ENCODE measurements around the gene PNPLA8. TPM values are rescaled to one million over a fixed set of nuclear protein-coding genes. Genes with fewer than 3 reads are reported as not detected.

PNPLA8 gene
- total RNA-seq, 1 experiment from 2014 or later, result 31.3 TPM

GRCh38 chr7:108455998-108456677 lies 69.8 kb downstream of the PNPLA8 start, which contains the start of gene NRCAM:
NRCAM (minus strand) TSS chr7:108456436; CDS start chr7:108240064, 216,372 bp downstream.
- TF ChIP-seq EZH2 (IDR thresholded peaks at IDR 0.05; ENCODE audit: low read depth) (no peak), CTCF (conservative IDR thresholded peaks at IDR 0.05) (no peak)
- H3K36me3 ChIP-seq (ENCODE audit: low read depth), result no peaks in the 10 kb centered on the region
- no TSS peak for BruUV-seq (replicated peaks)
- DNase-seq, result peak; percentile 44 to 91
- peaks cover 10% of the 10 kb centered on the region; the same call in 1 of the 2 replicates for H3F3A ChIP-seq (ENCODE audit: insufficient read depth, low read depth)
- H3K4me2 ChIP-seq, result peak within 1 kb of the TSS; percentile 81
- intact Hi-C loops (cut with micrococcal nuclease; ENCODE audit: unreplicated experiment), result loop anchor here (1.0 to 5.0 kb wide), 3 partner anchors 115 to 210 kb away; no protein-coding TSS in a partner anchor
- no peak within 1 kb of the TSS for H3K27ac ChIP-seq
- peak within 1 kb of the TSS; percentile 93 for H2AFZ ChIP-seq
- H3K4me1 ChIP-seq (replicated peaks; ENCODE audit: insufficient read depth), result 0 out of 2 replicates have a peak, but pooled peaks cover 17% of the 10 kb centered on the region
- no peaks in the 10 kb centered on the region for H3K27me3 ChIP-seq (ENCODE audit: insufficient read depth, low read depth)
- H3K9me2 ChIP-seq (ENCODE audit: insufficient read depth), result no peaks in the 10 kb centered on the region
- peak within 1 kb of the TSS; percentile 76 for H3K4me3 ChIP-seq
- no peaks in the 10 kb centered on the region for H4K20me1 ChIP-seq (ENCODE audit: insufficient read depth)
- POLR2A ChIA-PET (ENCODE audit: unreplicated experiment), result interaction anchor here (0.6 to 0.7 kb wide), 3 partner anchors 74 to 210 kb away, joined by 3 to 6 read pairs (median 4); no protein-coding TSS in a partner anchor
- CTCF ChIA-PET, result interaction anchor here (0.6 kb wide), 1 partner anchor 427 kb away, joined by 3 read pairs; no protein-coding TSS in a partner anchor
- 0 out of 2 replicates have a peak, but pooled peaks cover 4% of the 10 kb centered on the region for H3K79me2 ChIP-seq (ENCODE audit: low read depth)
- H3K9me3 ChIP-seq (ENCODE audit: insufficient read depth, low read depth), result no peaks in the 10 kb centered on the region

- H3K4me2 ChIP-seq, result peak overlapping the region; percentile 81
- ChIA-PET POLR2A (ENCODE audit: unreplicated experiment) (interaction anchor here (0.7 kb wide), 1 partner anchor 210 kb away, joined by 4 read pairs; no protein-coding TSS in a partner anchor), CTCF (no interaction called here)
- peak overlapping the region; percentile 76 for H3K4me3 ChIP-seq
- H3K4me1 ChIP-seq (replicated peaks; ENCODE audit: insufficient read depth), result 0 out of 2 replicates have a peak, but pooled peaks cover 17% of the 10 kb centered on the region
- intact Hi-C loops (cut with micrococcal nuclease; ENCODE audit: unreplicated experiment), result loop anchor here (5.0 kb wide), 1 partner anchor 158 kb away; no protein-coding TSS in a partner anchor
- no TSS peak for BruUV-seq (replicated peaks)
- no peaks in the 10 kb centered on the region for H3K36me3 ChIP-seq (ENCODE audit: low read depth)
- H3K27ac ChIP-seq, result no peak overlapping the region
- no peaks in the 10 kb centered on the region for H3K9me2 ChIP-seq (ENCODE audit: insufficient read depth)
- DNase-seq, result no peak
- H2AFZ ChIP-seq, result peak overlapping the region; percentile 93
- 0 out of 2 replicates have a peak, but pooled peaks cover 4% of the 10 kb centered on the region for H3K79me2 ChIP-seq (ENCODE audit: low read depth)
- H4K20me1 ChIP-seq (ENCODE audit: insufficient read depth), result no peaks in the 10 kb centered on the region
- no peaks in the 10 kb centered on the region for H3K9me3 ChIP-seq (ENCODE audit: insufficient read depth, low read depth)
- H3K27me3 ChIP-seq (ENCODE audit: insufficient read depth, low read depth), result no peaks in the 10 kb centered on the region
- peaks cover 10% of the 10 kb centered on the region; the same call in 1 of the 2 replicates for H3F3A ChIP-seq (ENCODE audit: insufficient read depth, low read depth)
- no peak for TF ChIP-seq CTCF (conservative IDR thresholded peaks at IDR 0.05)
- TF ChIP-seq EZH2 (IDR thresholded peaks at IDR 0.05; ENCODE audit: low read depth), result no peak
These were observed 70.4 kb downstream of the PNPLA8 start for GRCh38 chr7:108455551-108455997.
